Stimulated activated naive CD4-positive, alpha-beta T cell (primary cell): ENCODE results near the gene NTRK3.

ENCODE experiments used
- DNase-seq, 6 experiments: peaks; one replicate each; lab custom pipeline; 2025; lab: John Stamatoyannopoulos, UW

The NTRK3 gene

GRCh38 chr15:88257311-88258092, 963 bp upstream of the NTRK3 start:
- no peak for DNase-seq

GRCh38 chr15:88255484-88256278, 858 bp downstream of the NTRK3 start:
- DNase-seq, result no peak

GRCh38 chr15:88255087-88255483, 1.5 kb downstream of the NTRK3 start:
- DNase-seq, result no peak

GRCh38 chr15:88252441-88252840, 4.1 kb downstream of the NTRK3 start:
- no peak for DNase-seq

GRCh38 chr15:88250826-88251225, 5.7 kb downstream of the NTRK3 start:
- DNase-seq, result no peak

- no peak for DNase-seq
Measured at GRCh38 chr15:88249220-88249619, 7.3 kb downstream of the NTRK3 start.

GRCh38 chr15:88247914-88248313, 8.6 kb downstream of the NTRK3 start:
- no peak for DNase-seq

GRCh38 chr15:88246666-88247446, 9.7 kb downstream of the NTRK3 start:
- peak; percentile 27 to 77 (median 51) for DNase-seq

- DNase-seq, result no peak
Measured at GRCh38 chr15:88246081-88246480, 10.5 kb downstream of the NTRK3 start.

GRCh38 chr15:88243895-88244787, 12.4 kb downstream of the NTRK3 start:
- peak in 2 of 6 experiments; percentile 10 to 11 for DNase-seq

GRCh38 chr15:88242586-88243555, 13.7 kb downstream of the NTRK3 start:
- no peak for DNase-seq

- no peak for DNase-seq
Measured at GRCh38 chr15:88241461-88241860, 15.1 kb downstream of the NTRK3 start.

GRCh38 chr15:88241060-88241459, 15.5 kb downstream of the NTRK3 start:
- no peak for DNase-seq

GRCh38 chr15:88239594-88239993, 16.9 kb downstream of the NTRK3 start:
- DNase-seq, result no peak

GRCh38 chr15:88238618-88239430, 17.7 kb downstream of the NTRK3 start:
- DNase-seq, result no peak

GRCh38 chr15:88234711-88235110, 21.8 kb downstream of the NTRK3 start:
- DNase-seq, result no peak

GRCh38 chr15:88233921-88234320, 22.6 kb downstream of the NTRK3 start:
- DNase-seq, result no peak

- no peak for DNase-seq
Measured at GRCh38 chr15:88232771-88233201, 23.8 kb downstream of the NTRK3 start.

- DNase-seq, result no peak
Measured at GRCh38 chr15:88231909-88232644, 24.5 kb downstream of the NTRK3 start.
